Aorta (tissue), 5 donors: ENCODE results near the gene ARAF. TPM values are rescaled to one million over a fixed set of nuclear protein-coding genes. Genes with fewer than 3 reads are reported as not detected.
"Not testable (repeated sequence)": the region's sequence is repeated elsewhere in the genome, so short reads cannot be mapped to it uniquely, and the experiment has no call there.

ENCODE experiments used
- ATAC-seq: fragments of 200-7000 bp; cut with Tn5 transposase; one replicate; pipeline ENCODE4 v1.9.1; 2022; ENCODE audit warnings: moderate library complexity; ENCODE audit not compliant: low FRiP score
- DNase-seq, 2 donors: peaks; one replicate each; pipeline ENCODE4 v3.0.0-alpha.2; 2020
- H3K27ac ChIP-seq, 2 donors: one replicate each; pipeline ENCODE4 v1.5.1; 2013; ENCODE audit warnings: low read length in 2 of 2, mild to moderate bottlenecking in 2 of 2, moderate library complexity in 2 of 2, control low read depth in 1 of 2, inconsistent platforms in 1 of 2, low read depth in 1 of 2
- H3K27me3 ChIP-seq, 2 donors: one replicate each; pipeline ENCODE4 v1.6.1; 2013; ENCODE audit warnings: control low read depth in 1 of 2, low read length in 1 of 2, mild to moderate bottlenecking in 1 of 2, moderate library complexity in 1 of 2; ENCODE audit not compliant: insufficient read depth in 2 of 2, control insufficient read depth in 1 of 2
- H3K36me3 ChIP-seq, 2 donors: one replicate each; pipeline ENCODE4 v1.6.1; 2013; ENCODE audit warnings: control low read depth in 1 of 2, low read length in 1 of 2, mild to moderate bottlenecking in 1 of 2; ENCODE audit not compliant: insufficient read depth in 2 of 2, control insufficient read depth in 1 of 2
- H3K4me1 ChIP-seq, 2 donors: one replicate each; pipeline ENCODE4 v1.6.1; 2013; ENCODE audit warnings: low read length in 2 of 2, control low read depth in 1 of 2, mild to moderate bottlenecking in 1 of 2, moderate library complexity in 1 of 2; ENCODE audit not compliant: insufficient read depth in 2 of 2, control insufficient read depth in 1 of 2
- H3K4me3 ChIP-seq, 2 donors: one replicate each; pipeline ENCODE4 v1.5.1; 2013; ENCODE audit warnings: low read length in 2 of 2, control low read depth in 1 of 2, mild to moderate bottlenecking in 1 of 2
- H3K9me3 ChIP-seq: one replicate; pipeline ENCODE4 v1.6.1; 2013; ENCODE audit warnings: mild to moderate bottlenecking, low read length; ENCODE audit not compliant: control insufficient read depth
- WGBS, 2 donors: extraction: QIAGEN DNeasy Blood & Tissue Kit; methylation state at CpG; one replicate each; pipeline ENCODE4 v1.1.7; 2013; 5-methylcytosine and 5-hydroxymethylcytosine counted together
- intact Hi-C, 2 donors: fragments of 100-400 bp; cut with DNase I; formaldehyde crosslinking; loops; one replicate each; pipeline versions ENCODE4 v1.14.2 to v1.15.0; 2022
- long read RNA-seq, 2 donors: library from polyadenylated mRNA; unstranded; transcript quantifications; one replicate each; pipeline ENCODE4 v2.0.0, GENCODE V29; 2020 to 2021
- polyA plus RNA-seq, 2 donors: library from polyadenylated mRNA; stranded (reverse); fragments of 200-250 nt; gene quantifications; one replicate each; pipeline ENCODE4 v1.2.3, GENCODE V29; 2013
- total RNA-seq, 2 donors: library from RNA; stranded (reverse); fragmentation: NEBNext Ultra II Directional; extraction: Animal tissue kit (Norgen Biotek cat#: 25700); gene quantifications; one replicate each; pipeline ENCODE4 v1.2.1, GENCODE V29; 2021
- donor health status: healthy with polysubstance abuse.
- donor health status: Bipolar disorder and iron deficiency.
- donor health status: DM: no; HTN: no; CAD: no.
- donor health status: DM: no; HTN: no; CAD: no.
- donor health status: DM: yes; HTN: yes; CAD: no.

The ARAF gene
- total RNA-seq (10 to 100 TPM; 51.5 to 59.0 TPM), polyA plus RNA-seq (100 to 1,000 TPM in 1 of 2 donors, 10 to 100 TPM in 1; 37.4 to 115 TPM)
- long read RNA-seq, donor 1, transcript ARAF-203 (16 exons, 2,458 nt) = major isoform, 57 of 97 reads
- long read RNA-seq, donor 1, transcript ARAF-202 (6 exons, 1,271 nt) = minor isoform, 8 of 97 reads
- long read RNA-seq, donor 1, partial matches to known transcripts = 27 of 97 reads
- long read RNA-seq, donor 1, other reads (novel, unspliced or antisense) = 5 of 97 reads
- long read RNA-seq, donor 2, transcript ARAF-203 (16 exons, 2,458 nt) = major isoform, 14 of 30 reads
- long read RNA-seq, donor 2, partial matches to known transcripts = 14 of 30 reads
- long read RNA-seq, donor 2, other reads (novel, unspliced or antisense) = 2 of 30 reads

- no peaks in the 10 kb centered on the region for H3K4me1 ChIP-seq
- DNase-seq (peak; percentile 96 to 99), ATAC-seq (peak; percentile 95)
- intact Hi-C loops = loop anchor here in 1 of 2 donors (5.0 kb wide), 1 partner anchor 81 kb away; no protein-coding TSS in a partner anchor
- peak within 1 kb of the TSS in 1 of 2 donors; percentile 95 for H3K27ac ChIP-seq
- H3K27me3 ChIP-seq = no peaks in the 10 kb centered on the region
- H3K36me3 ChIP-seq = peaks cover 0 to 1% of the 10 kb centered on the region in 2 donors
- 0 to 41% methylated on average over 56 to 59 of the region's 59 CpGs for WGBS, 2 donors
- H3K4me3 ChIP-seq = peak within 1 kb of the TSS; percentile 31 to 80
- no peaks in the 10 kb centered on the region for H3K9me3 ChIP-seq
Measured at GRCh38 chrX:47560934-47561658, at the start of gene ARAF. Gene ARAF (plus strand): TSS chrX:47561205. CDS start chrX:47562968, 1,763 bp downstream.

GRCh38 chrX:47512383-47512782 is 48.6 kb upstream of the ARAF start:
- intact Hi-C loops, ATAC-seq: not testable (repeated sequence)
- 89 to 95% methylated on average over 4 of the region's 6 CpGs for WGBS, 2 donors

GRCh38 chrX:47513034-47513965 is 47.7 kb upstream of the ARAF start:
- H3K9me3 ChIP-seq, DNase-seq, H3K27me3 ChIP-seq, intact Hi-C loops, H3K4me3 ChIP-seq, H3K27ac ChIP-seq, H3K36me3 ChIP-seq, H3K4me1 ChIP-seq: not testable (repeated sequence)
- peak; percentile 50 for ATAC-seq
- 5 to 25% methylated on average over 39 to 50 of the region's 70 CpGs for WGBS, 2 donors

More at GRCh38 chrX:47512383-47512782, 48.6 kb upstream of the ARAF start:
- not testable (repeated sequence) for H3K4me1 ChIP-seq, DNase-seq, H3K4me3 ChIP-seq, H3K36me3 ChIP-seq, H3K27ac ChIP-seq, H3K27me3 ChIP-seq, H3K9me3 ChIP-seq

- no peaks in the 10 kb centered on the region for H3K9me3 ChIP-seq
- H3K4me1 ChIP-seq = no peaks in the 10 kb centered on the region
- H3K27me3 ChIP-seq = no peaks in the 10 kb centered on the region
- H3K27ac ChIP-seq = no peak overlapping the region
- no peak for ATAC-seq
- no peak for DNase-seq
- no peak overlapping the region for H3K4me3 ChIP-seq
- WGBS, 2 donors = 68 to 86% methylated on average over 7 of the region's 7 CpGs
- H3K36me3 ChIP-seq = no peaks in the 10 kb centered on the region
- intact Hi-C loops = no loop called here
Measured at GRCh38 chrX:47514533-47515235, 46.3 kb upstream of the ARAF start.

- 86 to 94% methylated on average over 8 of the region's 8 CpGs for WGBS, 2 donors
- no peak overlapping the region for H3K4me3 ChIP-seq
- no peak overlapping the region for H3K27ac ChIP-seq
- H3K36me3 ChIP-seq = no peaks in the 10 kb centered on the region
- H3K4me1 ChIP-seq = no peaks in the 10 kb centered on the region
- DNase-seq = no peak
- intact Hi-C loops = no loop called here
- no peaks in the 10 kb centered on the region for H3K9me3 ChIP-seq
- ATAC-seq = no peak
- no peaks in the 10 kb centered on the region for H3K27me3 ChIP-seq
Measured at GRCh38 chrX:47515941-47516665, 44.9 kb upstream of the ARAF start.

GRCh38 chrX:47518144-47518543 is 42.9 kb upstream of the ARAF start:
- intact Hi-C loops = no loop called here
- 83 to 91% methylated on average over 3 of the region's 3 CpGs for WGBS, 2 donors
- Histone ChIP-seq H3K27ac (no peak overlapping the region), H3K4me1 (no peaks in the 10 kb centered on the region), H3K4me3 (no peak overlapping the region), H3K9me3 (no peaks in the 10 kb centered on the region), H3K36me3 (no peaks in the 10 kb centered on the region), H3K27me3 (no peaks in the 10 kb centered on the region)
- no peak for ATAC-seq
- DNase-seq = no peak

GRCh38 chrX:47523297-47523696 is 37.7 kb upstream of the ARAF start:
- Histone ChIP-seq H3K36me3 (no peaks in the 10 kb centered on the region), H3K27me3 (no peaks in the 10 kb centered on the region), H3K4me3 (peak overlapping the region; percentile 11 to 69), H3K4me1 (no peaks in the 10 kb centered on the region), H3K27ac (no peak overlapping the region), H3K9me3 (no peaks in the 10 kb centered on the region)
- intact Hi-C loops = loop anchor here (2.0 to 10.0 kb wide), 4 partner anchors 138 to 332 kb away; no protein-coding TSS in a partner anchor
- peak; percentile 96 for ATAC-seq
- DNase-seq = peak; percentile 89 to 95
- WGBS, 2 donors = 1 to 15% methylated on average over 15 to 33 of the region's 33 CpGs
